Natural killer cell (primary cell): Measurements from ENCODE around the gene ANKRD49. TPM values are rescaled to one million over a fixed set of nuclear protein-coding genes. Genes with fewer than 3 reads are reported as not detected.

Experiments
- ATAC-seq, 3 donors: fragments of 150-1000 bp in 2 of 3; fragments of 200-7000 bp in 1 of 3; cut with Tn5 transposase; 1 replicate in 1 of 3; 2 replicates in 2 of 3; pipeline ENCODE4 v1.10.0; 2021; ENCODE audit warnings: mild to moderate bottlenecking in 2 of 3, moderate library complexity in 2 of 3
- DNase-seq, 2 donors: peaks; one replicate each; pipeline versions ENCODE4 v3.0.0 to v3.0.0-alpha.2; 2013 to 2021; ENCODE audit warnings: mixed read lengths in 1 of 2
- H3K27ac ChIP-seq: one replicate; pipeline ENCODE4 v1.5.1; 2013; ENCODE audit warnings: mild to moderate bottlenecking, low read length
- H3K27me3 ChIP-seq: one replicate; pipeline ENCODE4 v1.6.1; 2013; ENCODE audit warnings: low read length; ENCODE audit not compliant: control insufficient read depth, insufficient read depth
- H3K36me3 ChIP-seq: one replicate; pipeline ENCODE4 v1.6.1; 2013; ENCODE audit warnings: low read length; ENCODE audit not compliant: control insufficient read depth, insufficient read depth
- H3K4me1 ChIP-seq: one replicate; pipeline ENCODE4 v1.6.1; 2013; ENCODE audit warnings: low read length; ENCODE audit not compliant: control insufficient read depth, insufficient read depth
- H3K4me3 ChIP-seq: one replicate; pipeline ENCODE4 v1.5.1; 2013; ENCODE audit warnings: low read length
- H3K9me3 ChIP-seq: one replicate; pipeline ENCODE4 v1.6.1; 2013; ENCODE audit warnings: low read length; ENCODE audit not compliant: control insufficient read depth, insufficient read depth
- H3K27ac Mint-ChIP-seq, 2 donors: one replicate each; pipeline ENCODE4 v1.8.0; 2022; ENCODE audit warnings: mild to moderate bottlenecking in 2 of 2, mixed read lengths in 2 of 2, moderate library complexity in 1 of 2
- H3K27me3 Mint-ChIP-seq, 2 donors: one replicate each; pipeline ENCODE4 v1.8.0; 2022; ENCODE audit warnings: low read depth in 2 of 2, mixed read lengths in 2 of 2
- H3K36me3 Mint-ChIP-seq: one replicate; pipeline ENCODE4 v1.8.0; 2022; ENCODE audit warnings: mixed read lengths
- H3K4me1 Mint-ChIP-seq, 2 donors: one replicate each; pipeline ENCODE4 v1.8.0; 2022; ENCODE audit warnings: mixed read lengths in 2 of 2
- H3K4me3 Mint-ChIP-seq: one replicate; pipeline ENCODE4 v1.8.0; 2022; ENCODE audit warnings: mild to moderate bottlenecking, moderate library complexity, mixed read lengths
- H3K9me3 Mint-ChIP-seq, 2 donors: one replicate each; pipeline ENCODE4 v1.8.0; 2022; ENCODE audit warnings: mixed read lengths in 2 of 2
- WGBS: methylation state at CpG from one replicate; pipeline ENCODE4 v1.1.7; 2013; ENCODE audit warnings: missing lambda C conversion rate; ENCODE audit not compliant: insufficient coverage; 5-methylcytosine and 5-hydroxymethylcytosine counted together
- intact Hi-C: fragments of 100-400 bp; cut with micrococcal nuclease; formaldehyde crosslinking; loops from one replicate; pipeline ENCODE4 v1.14.2; 2022
- total RNA-seq, 4 donors: library from RNA; stranded (reverse); fragments of 120-200 nt in 1 of 4; gene quantifications; one replicate each; pipeline versions ENCODE4 v1.2.3 to v1.2.4, GENCODE V29; 2013 to 2022
- TF ChIP-seq, protein P1 (sequence below): fragments of 200-600 bp; IDR thresholded peaks from one replicate; pipeline ENCODE4 v1.8.0; 2022; ENCODE audit warnings: antibody characterized with exemption

The ANKRD49 gene
- total RNA-seq, 3 donors from 2014 or later (not counting 1 experiment from before 2014, with no cell fraction given): 47.7 to 55.6 (median 52.6) TPM

DNA sequence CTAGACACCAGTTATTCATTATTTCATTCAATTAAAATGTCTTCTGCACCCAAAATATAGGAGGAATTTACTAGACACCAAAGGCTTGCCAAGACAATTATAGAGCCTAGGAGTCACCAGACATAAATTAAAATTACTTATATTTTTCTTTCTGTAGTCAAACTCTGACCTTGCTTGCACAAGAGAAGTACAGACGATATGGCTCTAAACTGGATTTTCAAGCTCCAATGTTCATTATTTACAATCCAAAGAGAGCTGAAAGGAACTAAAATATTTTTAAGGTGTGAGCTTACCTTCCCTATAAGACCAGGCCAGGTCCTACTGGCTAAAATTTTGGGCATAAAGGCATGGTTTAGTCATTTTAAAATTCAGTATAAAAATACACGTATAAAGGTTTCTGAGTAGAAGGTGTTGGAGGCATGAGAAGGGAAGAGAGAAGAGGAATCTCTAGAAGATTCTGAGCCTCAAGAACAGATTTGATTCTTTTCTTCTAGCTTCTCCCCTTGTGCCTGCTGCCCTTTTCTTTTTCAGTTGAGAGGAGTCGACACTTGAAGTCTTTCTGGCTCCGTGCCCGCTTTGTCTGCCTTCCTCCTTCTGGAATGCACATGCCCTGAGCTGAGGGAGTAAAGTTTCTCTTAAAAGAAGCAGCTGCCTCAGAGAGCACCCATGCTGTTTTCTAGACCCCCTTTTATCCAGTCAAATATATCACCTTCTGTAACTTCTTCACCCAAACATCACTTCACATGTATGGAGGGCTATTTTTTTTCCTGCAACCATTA is 32.0 kb downstream of the ANKRD49 start:
- H3K4me3 Mint-ChIP-seq: no peak overlapping the region
- Histone ChIP-seq H3K4me1 (no peaks in the 10 kb centered on the region), H3K36me3 (no peaks in the 10 kb centered on the region), H3K27ac (no peak overlapping the region), H3K9me3 (no peaks in the 10 kb centered on the region), H3K4me3 (no peak overlapping the region), H3K27me3 (no peaks in the 10 kb centered on the region)
- no peaks in the 10 kb centered on the region for H3K36me3 Mint-ChIP-seq
- ATAC-seq: no peak
- peaks cover 21 to 58% of the 10 kb centered on the region in 2 donors for H3K27me3 Mint-ChIP-seq
- TF ChIP-seq, protein P1, sequence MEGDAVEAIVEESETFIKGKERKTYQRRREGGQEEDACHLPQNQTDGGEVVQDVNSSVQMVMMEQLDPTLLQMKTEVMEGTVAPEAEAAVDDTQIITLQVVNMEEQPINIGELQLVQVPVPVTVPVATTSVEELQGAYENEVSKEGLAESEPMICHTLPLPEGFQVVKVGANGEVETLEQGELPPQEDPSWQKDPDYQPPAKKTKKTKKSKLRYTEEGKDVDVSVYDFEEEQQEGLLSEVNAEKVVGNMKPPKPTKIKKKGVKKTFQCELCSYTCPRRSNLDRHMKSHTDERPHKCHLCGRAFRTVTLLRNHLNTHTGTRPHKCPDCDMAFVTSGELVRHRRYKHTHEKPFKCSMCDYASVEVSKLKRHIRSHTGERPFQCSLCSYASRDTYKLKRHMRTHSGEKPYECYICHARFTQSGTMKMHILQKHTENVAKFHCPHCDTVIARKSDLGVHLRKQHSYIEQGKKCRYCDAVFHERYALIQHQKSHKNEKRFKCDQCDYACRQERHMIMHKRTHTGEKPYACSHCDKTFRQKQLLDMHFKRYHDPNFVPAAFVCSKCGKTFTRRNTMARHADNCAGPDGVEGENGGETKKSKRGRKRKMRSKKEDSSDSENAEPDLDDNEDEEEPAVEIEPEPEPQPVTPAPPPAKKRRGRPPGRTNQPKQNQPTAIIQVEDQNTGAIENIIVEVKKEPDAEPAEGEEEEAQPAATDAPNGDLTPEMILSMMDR: no peak
- H3K4me1 Mint-ChIP-seq: no peaks in the 10 kb centered on the region
- H3K9me3 Mint-ChIP-seq: no peaks in the 10 kb centered on the region
- DNase-seq: no peak
- H3K27ac Mint-ChIP-seq: no peak overlapping the region
- intact Hi-C loops: no loop called here
- WGBS: 47% methylated on average over 5 of the region's 5 CpGs

DNA sequence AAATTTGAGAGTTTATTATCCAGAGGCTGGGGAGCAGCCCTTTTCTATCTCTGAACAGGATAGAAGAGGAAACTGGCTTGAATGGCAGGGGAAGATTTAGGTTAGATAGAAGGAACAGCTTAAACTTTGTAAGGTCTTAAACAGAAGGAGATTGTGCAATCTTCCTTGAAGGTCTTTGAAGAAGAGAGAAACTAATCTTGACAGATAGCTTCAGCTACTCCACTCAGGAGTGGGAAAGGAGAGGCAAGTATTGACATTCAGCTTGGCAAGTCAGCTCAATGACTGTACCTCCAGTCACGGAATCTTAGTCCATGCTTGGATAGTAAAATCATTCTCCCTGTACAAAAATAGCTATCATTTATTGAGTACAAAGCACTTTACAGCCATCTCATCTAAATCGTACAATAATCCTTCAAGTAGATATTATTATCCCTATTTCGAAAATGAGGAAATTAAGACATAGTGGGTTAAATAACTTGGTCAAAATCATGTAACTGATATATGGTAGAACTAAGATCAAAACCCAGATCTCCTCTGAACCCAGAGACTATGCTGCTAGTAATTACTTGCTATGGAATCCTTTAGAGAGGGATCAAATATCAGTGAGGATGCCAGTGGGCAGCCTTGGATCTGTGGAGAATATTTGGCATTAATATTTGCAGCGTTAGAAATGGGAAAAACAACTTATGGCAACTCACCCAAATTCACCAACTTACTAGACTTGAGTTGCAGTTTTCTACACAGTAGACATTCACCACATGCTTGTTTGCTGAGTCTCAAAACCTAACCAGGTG is 33.1 kb downstream of the ANKRD49 start:
- intact Hi-C loops: no loop called here
- H3K4me3 ChIP-seq: no peak overlapping the region
- Mint-ChIP-seq H3K9me3 (no peaks in the 10 kb centered on the region), H3K27me3 (peaks cover 24 to 68% of the 10 kb centered on the region in 2 donors), H3K4me3 (no peak overlapping the region), H3K4me1 (no peaks in the 10 kb centered on the region), H3K36me3 (no peaks in the 10 kb centered on the region), H3K27ac (no peak overlapping the region)
- 74% methylated on average over 2 of the region's 4 CpGs for WGBS
- no peak overlapping the region for H3K27ac ChIP-seq
- TF ChIP-seq, protein P1: no peak
- H3K27me3 ChIP-seq: no peaks in the 10 kb centered on the region
- no peaks in the 10 kb centered on the region for H3K9me3 ChIP-seq
- H3K4me1 ChIP-seq: no peaks in the 10 kb centered on the region
- ATAC-seq: no peak
- H3K36me3 ChIP-seq: no peaks in the 10 kb centered on the region
- DNase-seq: no peak

DNA sequence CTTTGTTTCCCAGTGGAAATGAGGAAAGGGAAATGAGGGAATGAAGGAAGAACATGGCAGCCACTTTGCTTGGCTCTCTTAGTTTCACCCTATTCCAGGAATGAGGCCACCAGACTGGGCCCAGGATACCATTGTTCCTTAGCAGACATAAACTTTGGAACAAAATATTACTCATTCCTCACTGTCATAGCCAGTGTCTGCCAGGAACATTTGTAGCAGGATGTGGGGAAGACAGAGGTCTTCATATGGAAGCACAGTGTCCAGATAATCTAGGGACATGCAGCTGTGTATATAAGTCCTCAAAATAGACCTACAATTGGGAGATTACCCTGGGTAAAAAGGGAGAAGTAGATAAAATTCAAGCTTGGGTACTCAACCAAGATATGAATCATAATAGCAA is 34.8 kb downstream of the ANKRD49 start:
- TF ChIP-seq, protein P1: no peak
- Histone ChIP-seq H3K27ac (no peak overlapping the region), H3K27me3 (no peaks in the 10 kb centered on the region), H3K4me1 (no peaks in the 10 kb centered on the region), H3K9me3 (no peaks in the 10 kb centered on the region), H3K4me3 (no peak overlapping the region), H3K36me3 (no peaks in the 10 kb centered on the region)
- Mint-ChIP-seq H3K9me3 (no peaks in the 10 kb centered on the region), H3K36me3 (no peaks in the 10 kb centered on the region), H3K27ac (no peak overlapping the region), H3K4me3 (no peak overlapping the region), H3K4me1 (no peaks in the 10 kb centered on the region), H3K27me3 (peaks cover 25 to 72% of the 10 kb centered on the region in 2 donors)
- DNase-seq (no peak), ATAC-seq (no peak)
- intact Hi-C loops: no loop called here
